Omental fat pad (tissue), 4 donors: ENCODE results near the gene CFAP221. TPM values are rescaled to one million over a fixed set of nuclear protein-coding genes. Genes with fewer than 3 reads are reported as not detected.

Experiments
- ATAC-seq: fragments of 150-250 bp; one replicate; pipeline ENCODE4 v1.9.1; 2016; ENCODE audit warnings: mild to moderate bottlenecking, moderate library complexity; ENCODE audit not compliant: low FRiP score
- DNase-seq: peaks from one replicate; pipeline ENCODE4 v3.0.0-alpha.2; 2019; ENCODE audit warnings: low spot score
- total RNA-seq, 4 donors: library from RNA; depleted of rRNA; stranded (reverse); fragments of >200 nt; gene quantifications; one replicate each; pipeline ENCODE4 v1.1.0, GENCODE V29; 2016
- TF ChIP-seq, protein P1 (sequence below), 3 donors: fragments of 450-650 bp; IDR thresholded peaks; one replicate each; pipeline ENCODE4 v1.5.1; 2016 to 2017; ENCODE audit warnings: antibody characterized with exemption in 3 of 3, mild to moderate bottlenecking in 3 of 3, moderate library complexity in 2 of 3

Gene CFAP221
- total RNA-seq, 4 donors from 2014 or later = 1.2 to 1.7 (median 1.3) TPM; not detected in 1

DNA sequence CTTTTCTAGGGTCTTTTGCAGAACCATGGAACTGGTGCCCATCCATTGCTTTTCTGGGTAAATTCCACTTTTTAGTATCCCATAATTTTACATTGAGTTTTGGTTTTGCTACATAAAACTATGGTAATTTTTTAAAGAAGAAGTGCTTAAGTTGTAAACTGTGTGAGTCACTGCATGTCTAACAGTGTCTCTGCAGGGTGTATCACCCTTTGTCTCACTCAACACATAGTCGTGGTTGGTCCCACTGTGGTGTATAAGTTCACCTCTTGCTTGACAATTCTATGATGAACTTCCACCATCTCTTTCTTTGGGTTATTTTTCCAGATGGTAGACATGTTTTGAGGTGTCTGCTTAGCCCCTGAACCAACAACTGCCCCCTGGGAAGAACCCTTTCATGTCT lies 30.4 kb upstream of the CFAP221 start:
- no peak for ATAC-seq
- TF ChIP-seq, protein P1, sequence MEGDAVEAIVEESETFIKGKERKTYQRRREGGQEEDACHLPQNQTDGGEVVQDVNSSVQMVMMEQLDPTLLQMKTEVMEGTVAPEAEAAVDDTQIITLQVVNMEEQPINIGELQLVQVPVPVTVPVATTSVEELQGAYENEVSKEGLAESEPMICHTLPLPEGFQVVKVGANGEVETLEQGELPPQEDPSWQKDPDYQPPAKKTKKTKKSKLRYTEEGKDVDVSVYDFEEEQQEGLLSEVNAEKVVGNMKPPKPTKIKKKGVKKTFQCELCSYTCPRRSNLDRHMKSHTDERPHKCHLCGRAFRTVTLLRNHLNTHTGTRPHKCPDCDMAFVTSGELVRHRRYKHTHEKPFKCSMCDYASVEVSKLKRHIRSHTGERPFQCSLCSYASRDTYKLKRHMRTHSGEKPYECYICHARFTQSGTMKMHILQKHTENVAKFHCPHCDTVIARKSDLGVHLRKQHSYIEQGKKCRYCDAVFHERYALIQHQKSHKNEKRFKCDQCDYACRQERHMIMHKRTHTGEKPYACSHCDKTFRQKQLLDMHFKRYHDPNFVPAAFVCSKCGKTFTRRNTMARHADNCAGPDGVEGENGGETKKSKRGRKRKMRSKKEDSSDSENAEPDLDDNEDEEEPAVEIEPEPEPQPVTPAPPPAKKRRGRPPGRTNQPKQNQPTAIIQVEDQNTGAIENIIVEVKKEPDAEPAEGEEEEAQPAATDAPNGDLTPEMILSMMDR (IDR thresholded peaks at IDR 0.05) = no peak

DNA sequence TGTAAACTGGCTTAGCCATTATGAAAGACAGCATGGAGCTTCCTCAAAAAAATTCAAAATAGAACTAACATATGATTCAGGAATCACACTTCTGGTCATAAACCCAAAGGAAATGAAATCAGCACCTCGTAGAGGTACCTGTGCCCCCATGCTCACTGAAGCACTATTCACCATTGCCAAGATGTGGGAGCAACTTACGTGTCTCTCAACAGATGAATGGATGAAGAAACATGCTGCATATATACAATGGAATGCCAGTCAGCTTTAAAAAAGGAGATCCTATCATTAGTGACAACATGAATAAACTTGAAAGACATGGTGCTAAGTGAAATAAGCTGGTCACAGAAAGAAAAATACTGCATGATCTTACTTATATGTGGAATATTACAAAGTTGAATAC lies 28.1 kb upstream of the CFAP221 start:
- TF ChIP-seq, protein P1 (IDR thresholded peaks at IDR 0.05) = no peak
- ATAC-seq = no peak
- DNase-seq = no peak

More for the DNA sequence above, 30.4 kb upstream of the CFAP221 start:
- DNase-seq = no peak

DNA sequence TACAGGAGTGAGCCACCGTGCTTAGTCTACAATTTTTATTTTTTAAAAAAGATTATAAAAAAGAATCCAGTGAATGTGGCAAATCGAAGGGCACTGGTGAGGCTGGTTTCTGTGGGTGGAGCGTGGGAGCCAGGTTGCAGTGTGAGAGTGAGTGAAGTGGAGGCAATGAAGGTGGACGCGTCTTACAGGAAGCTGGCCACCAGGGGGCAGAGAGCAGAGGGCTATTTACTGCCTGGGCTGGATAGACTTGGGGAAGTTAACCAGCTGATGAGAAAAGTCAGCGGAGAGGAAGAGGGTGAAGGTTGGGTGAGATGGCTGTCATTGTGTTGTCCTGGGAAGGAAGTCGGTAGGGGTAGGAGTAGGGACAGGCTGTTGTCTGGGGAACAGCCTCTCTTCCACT lies 26.8 kb upstream of the CFAP221 start:
- ATAC-seq (no peak), DNase-seq (no peak)
- TF ChIP-seq, protein P1 (IDR thresholded peaks at IDR 0.05) = no peak

DNA sequence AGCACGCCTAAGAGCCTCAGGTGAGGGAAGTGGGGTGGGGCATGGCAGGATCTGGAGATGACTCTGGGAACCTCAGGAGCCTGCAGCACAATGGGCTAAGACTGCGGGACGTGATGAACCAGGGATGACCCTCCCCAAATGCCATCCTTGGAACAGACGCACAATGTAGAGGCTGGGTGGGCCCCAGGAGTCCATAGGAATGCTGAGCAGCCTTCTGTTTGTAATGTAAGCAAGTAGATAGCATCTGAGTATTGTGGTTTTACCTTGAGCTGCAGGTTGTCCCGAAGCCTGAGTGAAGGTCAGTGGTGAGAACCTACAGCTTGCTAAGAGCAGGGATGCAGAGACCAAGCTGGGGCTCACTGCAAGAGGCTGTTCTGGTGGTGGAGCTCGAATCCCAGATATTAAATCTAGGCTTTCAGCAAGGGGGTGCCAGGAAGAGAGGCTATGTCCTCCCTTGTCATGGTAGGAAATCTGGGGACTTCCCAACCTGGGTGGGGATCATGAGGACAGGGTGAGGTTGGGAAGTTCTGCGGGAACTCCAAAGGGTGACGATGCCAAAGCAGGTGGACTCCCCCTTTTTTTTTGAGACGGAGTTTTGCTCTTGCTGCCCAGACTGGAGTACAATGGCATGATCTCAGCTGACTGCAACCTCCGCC lies 25.7 kb upstream of the CFAP221 start:
- no peak for ATAC-seq
- TF ChIP-seq, protein P1 (IDR thresholded peaks at IDR 0.05) = no peak
- no peak for DNase-seq

DNA sequence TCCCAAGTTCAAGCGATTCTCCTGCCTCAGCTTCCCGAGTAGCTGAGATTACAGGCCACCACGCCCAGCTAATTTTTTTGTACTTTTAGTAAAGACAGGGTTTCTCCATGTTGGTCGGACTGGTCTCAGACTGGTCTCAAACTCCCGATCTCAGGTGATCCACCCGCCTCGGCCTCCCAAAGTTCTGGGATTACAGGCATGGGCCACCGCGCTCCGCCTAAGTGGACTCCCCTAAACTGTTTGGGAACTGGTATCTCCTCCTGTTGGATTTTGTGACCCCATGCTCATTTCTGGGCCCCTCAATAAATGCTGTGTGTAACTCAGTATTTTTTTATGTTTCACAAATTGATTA lies 25.2 kb upstream of the CFAP221 start:
- ATAC-seq = no peak
- no peak for DNase-seq
- TF ChIP-seq, protein P1 (IDR thresholded peaks at IDR 0.05) = no peak

DNA sequence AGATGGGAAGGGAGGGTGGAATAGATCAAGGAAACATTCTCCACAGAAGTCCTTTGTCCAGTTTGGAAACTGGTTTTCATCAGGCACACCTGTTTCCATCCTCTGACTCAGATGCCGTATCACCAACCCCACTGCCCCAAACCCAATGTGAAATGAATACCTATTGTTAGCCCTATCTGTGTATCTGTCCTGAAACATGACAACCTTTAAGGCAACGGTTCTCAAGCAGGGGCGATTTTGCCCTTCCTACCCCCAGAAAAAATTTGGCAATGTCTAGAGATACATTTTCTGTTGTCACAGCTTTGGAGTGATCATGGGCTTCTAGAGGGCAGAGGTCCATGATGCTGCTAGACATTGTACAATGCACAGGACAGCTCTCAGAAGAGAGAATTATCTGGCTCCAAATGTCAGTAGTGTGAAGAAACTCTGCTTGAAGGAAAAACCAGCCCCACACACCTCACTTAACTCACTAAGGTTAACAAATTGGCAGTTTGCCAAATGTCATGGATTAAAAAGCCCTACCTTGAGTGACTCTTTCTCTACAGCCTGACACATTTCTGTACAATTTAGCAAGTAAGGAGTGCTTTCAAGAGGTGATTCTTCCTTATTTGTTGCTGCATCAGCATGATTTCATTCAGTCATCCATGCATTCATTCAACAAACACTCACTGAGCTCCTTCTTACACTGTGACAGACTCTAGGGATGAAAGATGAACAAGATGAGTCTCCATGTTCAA lies 23.4 kb upstream of the CFAP221 start:
- no peak for DNase-seq

More for the DNA sequence above, 23.4 kb upstream of the CFAP221 start:
- TF ChIP-seq, protein P1 (IDR thresholded peaks at IDR 0.05) = no peak
- ATAC-seq = no peak
